BE2C (cell line): ENCODE results near the gene ITGA1.

Source experiments
- DNase-seq: peaks from one replicate; pipeline ENCODE4 v3.0.0-alpha.2; 2020
- H3K27me3 ChIP-seq: fragments of 250-450 bp; sonication (Bioruptor Pico); 2 replicates; pipeline ENCODE4 v1.5.1; 2020; ENCODE audit warnings: mild to moderate bottlenecking
- H3K36me3 ChIP-seq: fragments of 250-450 bp; sonication (Bioruptor Pico); 2 replicates; pipeline ENCODE4 v1.5.1; 2020; ENCODE audit warnings: mild to moderate bottlenecking
- H3K4me1 ChIP-seq: fragments of 250-450 bp; sonication (Bioruptor Pico); 2 replicates; pipeline ENCODE4 v1.5.1; 2020
- H3K4me3 ChIP-seq: 2 replicates; pipeline ENCODE4 v1.5.1; 2011; ENCODE audit warnings: low read depth, low read length
- H3K9me3 ChIP-seq: fragments of 250-450 bp; sonication (Bioruptor Pico); 2 replicates; pipeline ENCODE4 v1.5.1; 2020
- CTCF ChIP-seq: IDR thresholded peaks from 2 replicates; pipeline ENCODE4 v1.5.1; 2012; ENCODE audit warnings: mild to moderate bottlenecking, low read depth, low read length

The ITGA1 gene

GRCh38 chr5:52805615-52806014, 17.9 kb downstream of the ITGA1 start:
- no peaks in the 10 kb centered on the region for H3K9me3 ChIP-seq
- peaks cover 15% of the 10 kb centered on the region for H3K4me1 ChIP-seq
- no peak for TF ChIP-seq CTCF
- DNase-seq, result no peak
- H3K36me3 ChIP-seq, result peaks cover 43% of the 10 kb centered on the region
- no peak overlapping the region for H3K4me3 ChIP-seq
- no peaks in the 10 kb centered on the region for H3K27me3 ChIP-seq

- no peaks in the 10 kb centered on the region for H3K27me3 ChIP-seq
- H3K4me1 ChIP-seq, result peaks cover 16% of the 10 kb centered on the region
- no peak for DNase-seq
- no peak for TF ChIP-seq CTCF
- H3K36me3 ChIP-seq, result peaks cover 29% of the 10 kb centered on the region
- H3K9me3 ChIP-seq, result no peaks in the 10 kb centered on the region
- no peak overlapping the region for H3K4me3 ChIP-seq
Measured at GRCh38 chr5:52807037-52807436, 19.3 kb downstream of the ITGA1 start.

GRCh38 chr5:52807723-52808122, 20.0 kb downstream of the ITGA1 start:
- no peaks in the 10 kb centered on the region for H3K9me3 ChIP-seq
- peaks cover 16% of the 10 kb centered on the region for H3K4me1 ChIP-seq
- H3K36me3 ChIP-seq, result peaks cover 26% of the 10 kb centered on the region
- no peaks in the 10 kb centered on the region for H3K27me3 ChIP-seq
- H3K4me3 ChIP-seq, result no peak overlapping the region
- no peak for DNase-seq
- TF ChIP-seq CTCF, result no peak

GRCh38 chr5:52808316-52808901, 20.7 kb downstream of the ITGA1 start:
- no peak for DNase-seq
- Histone ChIP-seq H3K4me3 (no peak overlapping the region), H3K27me3 (no peaks in the 10 kb centered on the region), H3K9me3 (no peaks in the 10 kb centered on the region), H3K4me1 (peaks cover 16% of the 10 kb centered on the region), H3K36me3 (peaks cover 25% of the 10 kb centered on the region)
- TF ChIP-seq CTCF, result no peak

GRCh38 chr5:52809884-52810283, 22.2 kb downstream of the ITGA1 start:
- DNase-seq, result no peak
- no peak for TF ChIP-seq CTCF
- H3K27me3 ChIP-seq, result no peaks in the 10 kb centered on the region
- no peaks in the 10 kb centered on the region for H3K9me3 ChIP-seq
- H3K4me3 ChIP-seq, result no peak overlapping the region
- H3K4me1 ChIP-seq, result peaks cover 19% of the 10 kb centered on the region
- H3K36me3 ChIP-seq, result peaks cover 18% of the 10 kb centered on the region

GRCh38 chr5:52810426-52810825, 22.7 kb downstream of the ITGA1 start:
- no peak for TF ChIP-seq CTCF
- Histone ChIP-seq H3K4me1 (peaks cover 13% of the 10 kb centered on the region), H3K27me3 (no peaks in the 10 kb centered on the region), H3K4me3 (no peak overlapping the region), H3K9me3 (no peaks in the 10 kb centered on the region), H3K36me3 (peaks cover 13% of the 10 kb centered on the region)
- no peak for DNase-seq
